Hair follicle dermal papilla cell (primary cell): ENCODE results near the gene SPP1. TPM values are rescaled to one million over a fixed set of nuclear protein-coding genes. Genes with fewer than 3 reads are reported as not detected.

Source experiments
- small RNA-seq: library from RNA; depleted of rRNA; stranded (forward); fragments of <200 nt; gene quantifications from one replicate; pipeline ENCODE3, GENCODE V24; 2012
- total RNA-seq: library from RNA; depleted of rRNA; stranded (reverse); fragments of >200 nt; gene quantifications from 2 replicates; pipeline ENCODE4 v1.2.3, GENCODE V29; 2012

Gene SPP1
- total RNA-seq: 2.3 and 22.7 TPM in 2 replicates

GRCh38 chr4:87975466-87975865 is at the start of gene SPP1:
Gene SPP1, plus strand, starts transcription at chr4:87975714. Its CDS starts 1,182 bp downstream, at chr4:87976896.

GRCh38 chr4:88007304-88008121 is 32.0 kb downstream of the SPP1 start, which contains the start of gene PKD2:
Gene PKD2, plus strand, starts transcription at chr4:88007635. Its CDS starts 99 bp downstream, at chr4:88007734.

Small RNA genes within 50 kb of the gene (small RNA-seq; reads per million reads assigned to genes)
- gene RNU1-36P: not detected

Other genes starting within 250 kb of the SPP1 start
- 0.16 TPM in 1 of 2 replicates, not detected in the other for gene IBSP, start 176.2 kb upstream of the SPP1 start, total RNA-seq
- not detected in 2 replicates for gene MEPE, start 142.7 kb upstream of the SPP1 start, total RNA-seq
- gene PKD2, start 31.9 kb downstream of the SPP1 start, total RNA-seq: 102 and 107 TPM in 2 replicates
- gene ABCG2, start 182.9 kb downstream of the SPP1 start, total RNA-seq: 0.49 and 0.81 TPM in 2 replicates